ENCODE data around the gene SMIM41. TPM values are rescaled to one million over a fixed set of nuclear protein-coding genes. Genes with fewer than 3 reads are reported as not detected.

Gene SMIM41
- total RNA-seq, 1 donor from 2014 or later, result not detected

DNA sequence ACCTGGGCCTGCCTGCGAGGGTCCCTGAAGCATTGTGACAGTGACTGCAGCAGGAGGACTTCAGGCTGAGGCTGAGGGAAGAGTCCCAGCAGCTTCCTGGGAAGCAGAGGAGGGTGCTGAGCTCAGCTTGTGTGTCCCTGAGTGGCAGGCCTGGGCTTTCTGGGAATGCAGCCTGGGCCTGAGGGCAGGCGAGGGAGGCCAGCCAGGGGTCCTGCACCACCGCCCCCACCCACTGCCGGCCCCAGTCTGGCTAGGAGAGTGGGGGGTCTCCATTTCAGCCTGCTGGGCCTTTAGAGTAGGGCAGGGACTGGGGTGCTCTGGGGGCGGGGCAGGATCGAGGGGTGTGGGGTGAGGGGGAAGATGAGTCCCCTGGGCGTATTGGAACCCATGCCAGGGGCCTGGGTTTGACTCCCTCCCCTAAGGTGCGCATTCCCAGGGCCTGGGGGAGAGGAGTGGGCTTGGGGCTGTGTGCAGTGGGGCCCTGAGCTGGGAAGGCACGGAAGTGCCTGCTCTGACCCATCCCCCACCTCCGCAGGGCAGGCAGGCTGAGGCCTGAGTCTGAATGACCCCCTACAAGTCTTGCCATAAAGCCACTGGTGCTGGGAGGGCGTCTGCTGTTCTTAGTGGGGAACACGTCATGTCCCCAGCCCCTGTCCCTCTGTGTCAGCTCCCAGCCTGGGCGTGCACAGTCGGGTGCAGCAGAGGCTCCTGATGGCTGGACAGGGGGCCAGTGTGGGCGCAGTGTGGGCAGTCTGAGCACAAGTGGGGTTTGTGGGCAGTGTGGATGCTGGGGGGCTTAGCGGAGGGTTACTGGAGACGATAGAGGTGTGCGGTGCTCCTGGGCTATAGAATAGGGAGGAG lies 66.0 kb downstream of the SMIM41 start:
- DNase-seq (ENCODE audit: low spot score), result no peak

DNA sequence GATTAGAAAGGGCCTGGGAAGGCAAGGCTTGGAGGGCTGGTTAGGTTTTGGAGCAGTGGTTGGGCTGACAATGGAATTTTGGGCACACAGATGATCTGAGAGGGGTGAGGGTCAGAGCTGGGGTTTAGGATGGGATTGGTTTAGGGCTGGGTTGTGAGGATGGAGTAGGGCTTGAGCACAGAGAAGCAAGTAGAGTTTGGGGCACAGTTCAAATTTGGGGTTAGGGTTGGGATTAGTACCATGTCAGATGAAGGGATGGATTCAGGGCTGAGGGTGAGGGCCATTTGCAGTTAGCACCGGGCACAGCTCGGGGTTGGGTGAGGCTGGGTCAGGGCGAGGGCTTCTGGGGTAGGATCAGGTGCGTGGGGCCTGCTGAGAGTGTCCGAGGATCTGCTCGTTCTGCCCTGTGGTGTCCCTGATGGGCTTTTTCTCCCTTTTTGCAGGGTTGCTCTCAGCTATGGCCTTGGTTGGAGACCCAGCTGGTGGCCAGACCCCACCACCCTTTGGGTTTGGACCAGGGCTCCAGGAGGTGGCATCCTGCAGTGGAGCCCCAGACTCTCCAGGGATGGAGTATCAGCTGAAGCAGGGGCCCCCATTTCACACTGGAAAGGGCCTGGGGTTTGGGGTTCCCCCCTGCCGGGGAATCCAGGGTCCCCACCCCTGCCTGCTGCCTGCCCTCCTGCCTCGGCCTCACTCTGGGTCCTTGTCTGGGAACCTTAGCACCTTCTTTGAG lies 66.8 kb downstream of the SMIM41 start:
- DNase-seq (ENCODE audit: low spot score), result no peak

DNA sequence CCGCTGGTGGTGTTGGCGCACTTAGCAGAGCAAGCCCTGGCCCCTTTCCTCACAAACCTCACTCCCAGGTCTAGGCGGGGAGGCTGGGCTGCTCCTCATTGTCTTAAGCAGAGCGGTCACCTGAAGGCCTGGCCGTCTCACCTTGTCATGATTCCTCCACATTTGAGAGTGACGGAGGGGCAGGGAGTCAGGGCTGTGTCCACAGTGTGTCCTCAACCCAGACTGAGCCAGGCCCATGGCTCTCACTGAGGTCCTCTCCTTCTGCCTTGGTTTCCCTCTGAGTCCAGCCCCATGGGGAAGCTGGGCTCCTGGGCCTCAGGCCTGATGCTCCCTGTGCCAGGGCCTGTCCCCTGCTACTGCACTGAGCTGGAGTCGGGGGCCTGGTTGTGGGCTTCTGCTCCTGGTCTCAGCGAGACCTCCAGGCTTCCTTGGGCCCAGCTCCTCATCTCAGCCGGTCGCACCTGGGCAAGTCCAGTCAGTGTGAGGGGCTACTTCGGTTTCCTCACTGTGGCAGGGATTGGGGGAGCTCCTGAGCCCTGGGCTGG lies 67.4 kb downstream of the SMIM41 start:
- no peak for DNase-seq (ENCODE audit: low spot score)

DNA sequence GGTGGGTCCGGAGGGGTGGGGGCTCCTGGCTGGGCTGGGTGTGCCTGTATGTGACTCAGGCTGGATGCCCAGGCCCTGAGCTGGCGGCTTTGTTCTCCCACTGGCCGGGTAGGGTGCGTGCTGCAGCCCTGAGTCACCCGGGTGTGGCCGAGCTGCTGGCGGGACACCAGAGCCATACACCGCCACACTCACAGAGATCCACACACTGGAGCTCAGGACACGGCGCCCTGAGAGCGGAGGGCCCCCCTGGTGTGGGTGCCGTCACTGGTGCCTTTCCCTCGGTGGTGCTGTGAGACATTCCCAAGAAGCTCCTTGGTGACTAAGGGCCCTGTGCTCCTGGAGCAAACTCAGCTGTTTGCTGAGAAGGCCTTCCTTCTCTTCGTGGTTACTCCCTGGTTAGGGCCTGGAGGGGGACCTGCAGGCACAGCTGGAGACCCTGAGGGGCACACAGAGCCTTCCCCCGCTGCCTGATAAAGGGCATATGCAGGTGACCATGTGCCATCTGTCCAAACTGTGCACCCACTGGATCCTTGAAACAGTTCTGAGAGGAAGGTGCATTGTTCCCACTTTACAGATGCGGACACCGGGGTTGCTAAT lies 68.0 kb downstream of the SMIM41 start:
- DNase-seq (ENCODE audit: low spot score), result peak; percentile 97

DNA sequence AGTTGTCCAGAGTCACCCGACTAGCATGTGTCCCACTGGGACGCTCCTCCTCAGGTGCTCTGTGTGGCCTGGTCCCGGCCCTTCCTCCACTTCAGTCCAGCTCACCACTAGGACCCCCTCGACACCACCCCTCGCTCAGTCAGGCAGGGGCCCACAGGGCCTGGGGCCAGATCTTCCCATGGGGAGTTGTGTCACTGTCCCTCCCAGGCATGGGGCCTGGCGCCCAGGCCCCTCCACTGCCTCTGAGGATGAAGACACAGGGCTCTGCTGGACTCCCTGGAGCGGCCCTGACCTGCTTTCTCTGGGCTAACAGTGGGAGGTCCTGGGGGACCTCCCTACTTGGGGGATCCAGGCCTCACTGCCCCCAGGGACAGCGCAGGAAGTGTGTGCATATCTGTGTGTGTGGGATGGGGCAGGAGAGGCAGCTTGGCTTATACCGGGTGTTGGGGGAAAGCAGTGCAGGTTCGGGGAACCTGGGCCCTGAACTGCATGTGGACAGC lies 68.5 kb downstream of the SMIM41 start:
- DNase-seq (ENCODE audit: low spot score), result no peak

DNA sequence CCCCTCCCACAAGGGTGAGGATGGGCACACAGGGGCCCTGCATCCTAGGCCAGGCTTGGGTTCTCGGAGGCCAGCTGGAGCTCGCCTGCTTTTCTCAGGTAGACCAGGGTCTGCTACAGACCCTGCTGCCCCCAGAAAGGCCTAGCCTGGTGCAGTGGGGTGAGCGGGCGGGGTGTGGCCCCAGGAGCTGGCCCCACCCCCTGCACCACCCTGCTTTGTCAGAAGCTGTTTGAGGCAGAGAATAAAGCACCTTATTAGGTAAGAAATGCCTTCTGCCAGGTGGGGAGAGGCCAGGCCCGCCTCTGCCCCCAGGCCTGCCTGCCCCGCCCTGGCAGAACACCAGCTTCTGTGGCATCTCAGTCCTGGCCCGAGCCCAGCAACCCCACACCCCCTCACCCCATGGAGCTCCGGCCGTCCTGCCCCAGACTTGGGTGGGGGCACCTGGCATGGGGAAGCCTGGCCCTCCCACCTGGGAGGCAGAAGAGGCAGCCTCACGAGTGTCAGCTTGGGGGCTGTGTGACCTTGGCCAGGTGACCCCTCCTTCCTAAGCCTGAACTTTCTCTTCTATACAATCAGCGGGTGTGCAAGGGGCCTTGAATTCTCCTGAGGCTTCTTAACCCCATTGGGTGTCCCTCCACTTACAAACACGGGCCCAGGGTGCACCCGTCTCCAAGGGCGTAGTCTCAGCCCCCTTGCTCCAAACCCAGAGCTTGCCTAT lies 69.1 kb downstream of the SMIM41 start:
- DNase-seq (ENCODE audit: low spot score), result no peak

DNA sequence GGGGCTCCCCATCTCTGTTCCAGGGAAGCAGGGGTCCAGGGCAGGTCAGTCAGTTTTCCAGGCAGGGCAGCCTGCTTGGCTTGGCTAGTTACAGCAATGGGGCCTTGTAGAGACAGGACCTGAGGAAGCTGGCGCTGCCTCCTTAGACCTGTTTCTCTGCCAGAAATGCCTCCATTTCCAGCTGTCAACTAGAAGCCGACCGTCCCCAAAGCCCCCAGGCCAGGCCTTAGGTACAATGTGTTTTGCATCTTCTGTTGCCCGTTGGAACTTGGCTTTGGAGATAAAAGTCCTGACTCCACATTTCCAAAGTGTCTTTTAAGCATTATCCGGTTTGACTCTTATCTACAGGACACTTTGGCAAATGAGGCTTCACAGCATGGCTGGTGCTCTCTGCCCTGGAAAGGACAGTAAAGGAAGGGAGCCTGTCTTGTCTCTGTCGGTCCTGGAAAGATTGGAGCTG lies 69.7 kb downstream of the SMIM41 start:
- DNase-seq (ENCODE audit: low spot score), result no peak

DNA sequence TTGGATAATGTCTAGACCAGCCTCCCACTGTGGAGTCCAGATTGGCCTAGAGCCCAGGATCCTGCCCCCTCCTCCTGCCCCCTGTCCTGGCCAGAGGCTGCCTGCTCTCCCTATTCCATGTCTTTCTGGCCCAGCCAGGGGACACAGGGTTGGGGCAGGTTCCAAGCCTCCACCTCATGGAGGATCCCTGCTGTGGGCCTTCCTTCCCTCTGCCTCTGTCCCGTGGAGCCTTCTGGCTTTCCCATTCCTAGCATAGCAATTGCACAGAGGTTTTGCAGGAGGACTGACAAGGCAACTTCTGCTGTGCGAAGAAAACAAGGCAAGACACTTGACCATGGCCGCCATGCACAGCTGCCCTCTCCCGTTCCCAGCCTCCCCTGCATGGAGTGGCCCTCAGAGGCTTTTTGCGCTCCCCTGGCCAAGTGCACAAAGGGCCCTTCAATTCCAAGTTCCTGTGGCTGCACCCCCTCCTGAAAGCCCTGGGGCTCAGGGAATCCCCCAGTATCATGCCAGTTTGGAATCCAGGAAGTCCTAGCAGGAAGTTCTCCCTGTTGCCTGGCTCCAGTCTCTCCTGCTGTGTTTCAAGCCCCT lies 70.2 kb downstream of the SMIM41 start:
- no peak for DNase-seq (ENCODE audit: low spot score)

DNA sequence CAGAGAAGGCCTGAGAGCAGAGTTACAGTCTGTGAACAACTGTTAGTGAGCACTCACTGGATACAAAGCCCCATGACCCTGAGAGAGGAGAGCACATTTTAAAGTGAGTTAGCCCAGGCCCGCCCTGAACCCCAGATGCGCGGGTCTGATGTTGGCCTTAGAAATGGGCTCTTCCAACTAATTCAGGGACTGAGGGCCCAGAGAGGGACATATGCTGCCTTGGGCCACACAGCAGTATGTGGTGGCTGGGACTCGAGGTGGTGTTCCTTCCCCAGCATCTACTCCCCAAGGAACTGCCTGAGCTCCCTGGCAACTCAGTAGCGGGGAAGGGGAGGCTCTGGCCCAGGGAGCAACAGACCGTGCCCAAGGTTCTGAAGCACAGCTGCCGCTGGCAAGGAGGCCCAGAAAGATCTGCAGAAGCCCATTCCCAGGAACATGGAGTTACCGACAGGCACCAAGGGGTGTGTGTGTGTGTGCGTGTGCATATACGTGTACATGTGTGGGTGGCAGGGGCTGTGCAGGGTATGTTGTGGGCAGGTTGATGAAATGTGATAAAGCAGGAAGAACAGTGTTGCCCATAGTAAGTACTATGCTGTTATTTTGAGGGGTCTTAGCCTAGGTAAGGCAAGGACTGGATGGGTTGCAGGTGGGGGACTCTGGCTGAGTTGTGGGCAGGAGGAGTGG lies 71.8 kb downstream of the SMIM41 start:
- DNase-seq (ENCODE audit: low spot score), result no peak

DNA sequence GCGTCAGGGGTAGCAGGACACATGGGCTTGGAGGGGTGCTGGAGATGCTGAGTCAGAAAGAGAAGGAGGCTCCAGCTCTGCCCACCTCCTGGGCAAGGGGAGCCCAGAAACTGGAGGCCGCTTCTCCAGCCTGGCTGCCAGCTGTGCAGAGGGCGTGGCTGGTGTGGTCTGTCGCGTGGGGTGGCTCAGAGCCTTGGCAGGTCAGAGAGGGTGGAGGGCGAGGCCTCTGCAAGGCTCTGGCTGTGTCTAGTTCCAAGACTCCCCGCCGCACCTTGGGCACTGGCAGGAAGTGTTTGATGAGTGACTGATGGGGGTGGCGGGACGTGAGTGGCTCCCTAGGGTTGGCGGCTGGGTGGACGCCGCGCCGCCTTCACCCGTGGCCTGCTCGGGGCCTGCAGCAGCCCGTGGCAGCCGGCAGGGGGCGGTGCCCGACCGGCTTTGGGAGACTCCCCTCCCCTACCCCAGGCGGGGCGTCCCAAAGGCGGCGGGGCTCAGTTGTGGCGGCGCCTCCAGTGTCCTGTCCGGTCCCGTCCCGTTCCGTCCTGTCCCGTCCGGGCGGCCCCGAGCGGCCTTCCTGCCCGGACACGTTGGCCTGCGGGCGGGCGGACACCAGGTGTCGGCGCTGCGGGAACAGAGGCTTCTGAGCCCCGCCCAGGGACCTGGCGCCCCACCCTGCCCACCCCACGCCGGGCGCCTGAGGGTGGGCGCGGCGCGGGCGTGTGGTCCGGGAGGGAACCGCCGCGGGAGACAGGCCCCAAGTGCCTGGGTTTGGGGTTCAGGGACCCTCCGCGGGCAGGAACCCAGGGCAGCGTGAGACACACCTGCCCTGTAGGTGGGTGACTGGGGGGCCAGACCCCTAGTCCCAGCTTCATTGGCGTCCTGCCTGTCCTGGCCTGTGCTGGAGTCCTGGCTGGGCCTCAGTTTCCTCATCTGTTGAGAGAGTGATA lies 72.6 kb downstream of the SMIM41 start:
- peak; percentile 74 for DNase-seq (ENCODE audit: low spot score)

DNA sequence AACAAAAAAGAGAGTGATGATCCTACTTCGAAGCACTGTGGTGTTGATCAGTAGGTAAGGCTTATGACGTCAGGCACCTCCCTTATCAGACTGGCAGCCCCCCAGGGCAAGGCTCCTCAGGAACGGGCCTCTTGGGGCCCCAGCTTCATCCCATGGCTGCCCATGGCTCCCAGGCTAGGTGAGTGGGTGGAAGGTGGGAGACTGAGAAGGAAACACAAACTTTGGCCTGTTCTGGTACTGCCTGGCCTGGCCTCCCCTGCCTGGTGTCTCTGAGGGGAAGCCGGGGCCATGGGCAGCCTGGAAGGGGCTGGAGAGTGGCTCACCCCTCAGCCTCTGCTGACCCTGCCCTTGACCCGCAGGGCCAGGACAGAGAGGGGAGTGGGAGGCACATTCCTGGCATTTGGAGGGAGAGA lies 73.4 kb downstream of the SMIM41 start:
- no peak for DNase-seq (ENCODE audit: low spot score)

DNA sequence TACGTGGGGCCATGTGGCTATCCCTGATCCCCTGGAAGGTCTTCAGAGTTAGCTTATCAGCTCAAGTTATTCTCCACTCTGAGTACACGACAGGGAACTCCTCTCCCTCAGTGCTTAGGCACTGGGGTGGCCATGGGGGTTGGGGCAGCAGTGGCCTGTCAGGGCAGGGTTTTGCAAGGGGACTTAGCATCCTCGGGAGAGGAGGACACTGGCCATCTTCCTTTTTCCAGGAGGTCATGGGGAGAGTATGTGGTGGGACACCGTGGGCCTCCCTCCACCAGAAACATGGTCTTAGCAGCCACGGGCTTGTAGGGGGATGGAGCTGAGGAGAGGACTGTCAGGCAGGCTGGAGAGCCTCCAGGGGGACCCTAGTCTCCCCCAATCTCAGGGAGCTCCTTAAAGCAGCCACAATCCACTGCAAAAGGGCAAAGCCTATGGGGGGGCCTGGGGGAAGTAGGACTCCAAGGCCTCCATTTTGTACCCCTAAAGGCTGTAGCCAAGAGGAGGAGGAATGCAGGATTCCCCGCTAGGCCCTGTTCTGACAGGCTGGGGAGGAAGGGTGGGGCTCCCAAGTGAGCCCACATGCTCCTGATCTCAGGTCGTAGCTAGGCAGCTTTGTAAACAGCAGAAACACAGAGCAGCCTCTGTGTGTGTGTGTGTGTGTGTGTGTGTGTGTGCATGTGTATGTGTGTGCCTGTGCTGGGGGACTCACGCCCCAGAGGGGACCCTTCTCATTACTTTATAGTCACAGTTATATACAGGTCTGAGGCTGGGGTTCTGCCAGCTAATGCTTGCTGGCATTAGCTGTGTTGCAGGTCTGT lies 75.8 kb downstream of the SMIM41 start:
- DNase-seq (ENCODE audit: low spot score), result peak; percentile 86

DNA sequence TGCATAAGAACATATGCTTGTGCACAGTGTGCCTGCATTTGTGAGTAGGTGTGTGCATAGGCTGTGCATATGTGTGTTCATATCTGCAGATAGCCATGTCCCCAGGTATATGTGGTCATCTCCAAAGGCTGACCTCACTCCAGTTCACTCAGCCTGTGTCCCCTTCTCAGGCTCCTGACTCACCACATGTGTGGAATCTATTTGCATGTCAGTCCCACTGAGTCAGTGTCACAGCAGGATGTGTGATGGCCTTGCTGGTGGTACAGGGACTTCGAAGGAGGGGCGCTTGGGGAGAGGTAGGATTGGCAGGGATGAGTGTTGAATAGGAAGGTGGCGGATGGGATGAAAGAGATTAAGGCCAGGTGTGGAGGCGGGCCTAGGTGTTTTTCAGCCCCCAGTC lies 76.8 kb downstream of the SMIM41 start:
- DNase-seq (ENCODE audit: low spot score), result no peak

DNA sequence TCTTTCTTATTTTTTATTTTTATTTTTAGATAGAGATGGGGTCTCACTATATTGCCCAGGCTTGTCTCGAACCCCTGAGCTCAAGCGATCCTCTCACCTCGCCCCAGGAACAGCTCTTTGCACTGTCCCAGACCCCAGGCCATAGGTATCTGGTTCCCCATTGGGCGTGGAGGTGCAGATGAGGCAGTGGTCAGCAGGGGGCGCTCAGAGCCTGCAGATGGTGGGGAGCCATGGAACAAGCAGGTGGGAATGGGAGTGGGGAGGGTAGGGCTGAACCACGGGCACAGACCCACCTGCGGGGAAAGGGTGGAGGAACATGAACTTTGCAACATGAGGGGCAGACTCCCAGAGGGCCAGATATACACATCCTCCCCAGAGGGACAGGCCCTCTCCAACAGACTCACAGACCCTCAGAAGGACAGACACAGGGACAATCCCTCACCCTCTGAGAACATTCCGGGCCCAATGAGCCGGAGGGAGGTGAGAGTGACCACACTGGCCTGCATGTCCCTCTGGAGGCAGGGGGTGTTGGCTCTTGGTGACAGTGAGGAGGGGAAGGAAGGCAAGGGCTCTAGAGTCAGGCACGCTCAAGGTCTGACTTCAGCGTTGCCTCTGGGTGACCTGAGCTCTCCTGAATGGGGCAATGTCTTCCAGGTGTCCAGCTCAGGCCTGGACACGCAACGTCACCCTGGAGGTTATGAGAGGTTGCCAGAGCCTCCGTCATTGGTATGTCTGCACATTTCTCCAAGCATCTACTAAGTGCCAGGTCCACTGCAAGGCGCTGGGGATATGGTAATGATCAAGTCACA lies 77.5 kb downstream of the SMIM41 start:
- DNase-seq (ENCODE audit: low spot score), result peak; percentile 75

DNA sequence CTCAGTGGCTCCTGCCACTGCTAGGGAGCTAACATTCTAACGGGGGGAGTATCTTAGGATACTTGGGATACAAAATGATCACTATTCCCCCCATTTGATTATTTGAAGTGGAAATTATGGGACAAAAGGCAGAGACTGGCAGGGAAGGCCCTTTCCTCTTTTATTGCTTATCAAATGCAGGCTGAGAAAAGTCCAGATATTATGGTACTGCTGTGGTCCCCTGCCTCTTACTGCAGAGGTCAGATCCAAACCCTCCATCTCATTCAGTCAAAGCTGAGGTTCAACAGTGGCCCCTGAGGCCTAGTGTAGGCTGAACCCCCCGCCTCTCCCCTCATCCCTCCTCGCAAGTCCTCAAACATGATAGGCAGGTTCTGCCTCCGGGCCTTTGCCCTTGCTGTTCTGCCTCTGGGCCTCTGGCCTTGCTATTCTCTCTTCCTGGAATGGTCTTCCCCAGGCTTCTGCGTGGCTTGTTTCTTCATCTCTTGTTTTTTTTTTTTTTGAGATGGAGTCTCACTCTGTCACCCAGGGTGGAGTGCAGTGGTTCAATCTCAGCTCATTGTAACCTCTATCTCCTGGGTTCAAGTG lies 78.2 kb downstream of the SMIM41 start:
- DNase-seq (ENCODE audit: low spot score), result no peak

All from umbilical cord (tissue), 2 donors.